GM23338 (cell line): Measurements from ENCODE around the gene ASB11. TPM values are rescaled to one million over a fixed set of nuclear protein-coding genes. Genes with fewer than 3 reads are reported as not detected.

Experiments used
- ATAC-seq: fragments of 200-7000 bp; cut with Tn5 transposase; 3 replicates; pipeline ENCODE4 v1.9.1; 2020
- DNase-seq: peaks from one replicate; pipeline ENCODE4 v3.0.0-alpha.2; 2015; ENCODE audit warnings: low spot score
- H2AFZ ChIP-seq: fragments of 200-600 bp; sonication (generic); 2 replicates; pipeline ENCODE4 v1.8.0; 2016; ENCODE audit warnings: antibody characterized with exemption, mild to moderate bottlenecking, moderate library complexity
- H3F3A ChIP-seq: fragments of 200-600 bp; sonication (generic); replicated peaks from 2 replicates; pipeline ENCODE4 v1.8.0; 2017; ENCODE audit warnings: antibody characterized with exemption, mixed run types, low read depth
- H3K27ac ChIP-seq: fragments of 200-600 bp; sonication (generic); 2 replicates; pipeline ENCODE4 v1.6.1; 2016; ENCODE audit warnings: low read depth
- H3K27me3 ChIP-seq: fragments of 200-600 bp; sonication (generic); 2 replicates; pipeline ENCODE4 v1.8.0; 2016; ENCODE audit warnings: mild to moderate bottlenecking, mixed run types, moderate library complexity; ENCODE audit not compliant: insufficient read depth
- H3K36me3 ChIP-seq: fragments of 200-600 bp; sonication (generic); 2 replicates; pipeline ENCODE4 v1.8.0; 2016; ENCODE audit warnings: mild to moderate bottlenecking; ENCODE audit not compliant: insufficient read depth
- H3K4me1 ChIP-seq: fragments of 200-600 bp; sonication (generic); 2 replicates; pipeline ENCODE4 v1.8.0; 2016; ENCODE audit warnings: mild to moderate bottlenecking, moderate library complexity; ENCODE audit not compliant: insufficient read depth
- H3K4me2 ChIP-seq: fragments of 200-600 bp; sonication (generic); 2 replicates; pipeline ENCODE4 v1.7.1; 2017; ENCODE audit warnings: mixed run types
- H3K4me3 ChIP-seq: fragments of 200-600 bp; sonication (generic); 2 replicates; pipeline ENCODE4 v1.6.1; 2016; ENCODE audit warnings: mixed run types
- H3K79me2 ChIP-seq: fragments of 200-600 bp; sonication (generic); replicated peaks from 2 replicates; pipeline ENCODE4 v1.8.0; 2017; ENCODE audit warnings: mild to moderate bottlenecking; ENCODE audit not compliant: insufficient read depth
- H3K9me2 ChIP-seq: fragments of 200-600 bp; sonication (generic); 2 replicates; pipeline ENCODE4 v1.8.0; 2017; ENCODE audit not compliant: insufficient read depth
- H4K20me1 ChIP-seq: fragments of 200-600 bp; sonication (generic); replicated peaks from 2 replicates; pipeline ENCODE4 v1.8.0; 2017; ENCODE audit warnings: mild to moderate bottlenecking; ENCODE audit not compliant: insufficient read depth
- H3K27ac Mint-ChIP-seq: 2 replicates; pipeline ENCODE4 v1.8.0; 2020; ENCODE audit warnings: inconsistent platforms, mild to moderate bottlenecking, moderate library complexity, mixed read lengths
- H3K27me3 Mint-ChIP-seq: 3 replicates; pipeline ENCODE4 v1.8.0; 2022; ENCODE audit warnings: low read depth, mild to moderate bottlenecking, moderate library complexity, mixed read lengths, inconsistent platforms; ENCODE audit not compliant: insufficient read depth, poor library complexity
- H3K36me3 Mint-ChIP-seq: 3 replicates; pipeline ENCODE4 v1.8.0; 2021; ENCODE audit warnings: low read depth, mild to moderate bottlenecking, inconsistent platforms, moderate library complexity, mixed read lengths
- H3K4me1 Mint-ChIP-seq: 3 replicates; pipeline ENCODE4 v1.8.0; 2020; ENCODE audit warnings: mild to moderate bottlenecking, inconsistent platforms, mixed read lengths
- H3K4me3 Mint-ChIP-seq: 3 replicates; pipeline ENCODE4 v1.8.0; 2021; ENCODE audit warnings: moderate library complexity, mild to moderate bottlenecking, inconsistent platforms, mixed read lengths
- H3K9me3 Mint-ChIP-seq: 3 replicates; pipeline ENCODE4 v1.8.0; 2020; ENCODE audit warnings: moderate library complexity, mild to moderate bottlenecking, inconsistent platforms, mixed read lengths
- CREB1 ChIP-seq: fragments of 250-450 bp; sonication (Bioruptor Pico); IDR thresholded peaks from 2 replicates; pipeline ENCODE4 v1.5.0; 2020; ENCODE audit warnings: low read depth, mild to moderate bottlenecking, moderate library complexity
- CTCF ChIP-seq, 2 experiments: fragments of 200-600 bp in 1 of 2; sonication (generic) in 1 of 2; conservative IDR thresholded peaks; 2 replicates each; pipeline versions ENCODE4 v1.5.1 to v1.6.1; 2016 to 2017; ENCODE audit warnings: antibody characterized with exemption in 2 of 2, low read depth in 2 of 2, mild to moderate bottlenecking in 2 of 2, moderate library complexity in 1 of 2
- ETS1 ChIP-seq: IDR thresholded peaks from 2 replicates; pipeline ENCODE4 v1.6.1; 2016; ENCODE audit warnings: antibody characterized with exemption
- EZH2phosphoT487 ChIP-seq: fragments of 200-600 bp; sonication (generic); IDR thresholded peaks from one replicate; pipeline ENCODE4 v1.8.1; 2018; ENCODE audit warnings: antibody characterized with exemption; ENCODE audit not compliant: unreplicated experiment
- JUNB ChIP-seq: IDR thresholded peaks from one replicate; pipeline ENCODE4 v1.6.1; 2016; ENCODE audit warnings: antibody characterized with exemption; ENCODE audit not compliant: unreplicated experiment
- NANOG ChIP-seq: IDR thresholded peaks from 2 replicates; pipeline ENCODE4 v1.6.1; 2016; ENCODE audit warnings: antibody characterized with exemption, borderline replicate concordance
- POLR2AphosphoS5 ChIP-seq: IDR thresholded peaks from 2 replicates; pipeline ENCODE4 v1.6.1; 2016; ENCODE audit warnings: antibody characterized with exemption, low read depth
- STAT1 ChIP-seq: IDR thresholded peaks from one replicate; pipeline ENCODE4 v1.6.1; 2016; ENCODE audit warnings: antibody characterized with exemption; ENCODE audit not compliant: unreplicated experiment
- ZNF114 ChIP-seq: fragments of 250-450 bp; sonication (Bioruptor Pico); IDR thresholded peaks from 2 replicates; pipeline ENCODE4 v1.5.0; 2020; ENCODE audit warnings: mild to moderate bottlenecking, moderate library complexity
- ZNF331 ChIP-seq: fragments of 250-450 bp; sonication (Bioruptor Pico); IDR thresholded peaks from 2 replicates; pipeline ENCODE4 v1.5.0; 2020; ENCODE audit warnings: low read depth, mild to moderate bottlenecking, moderate library complexity
- ZNF462 ChIP-seq: fragments of 250-450 bp; sonication (Bioruptor Pico); IDR thresholded peaks from 2 replicates; pipeline ENCODE4 v1.5.0; 2020; ENCODE audit warnings: mild to moderate bottlenecking, moderate library complexity
- polyA plus RNA-seq: library from polyadenylated mRNA; unstranded; fragments of >200 nt; fragmentation: Nextera tagmentation; extraction: Ambion mirVana; gene quantifications from 2 replicates; pipeline ENCODE4 v1.2.1, GENCODE V29; 2016
- total RNA-seq: library from RNA; depleted of rRNA; stranded (reverse); fragments of >200 nt; shearing (Covaris generic); gene quantifications from 2 replicates; pipeline ENCODE4 v1.2.3, GENCODE V29; 2014

ASB11 gene
- total and polyA plus RNA-seq, 2 experiments from 2014 or later, result not detected

GRCh38 chrX:15334561-15334960 is 19.1 kb upstream of the ASB11 start (continued):
- TF ChIP-seq ZNF462 (CRISPR knock-in tag), result no peak

GRCh38 chrX:15328821-15329220 is 13.4 kb upstream of the ASB11 start:
- Histone ChIP-seq H4K20me1 (no peaks in the 10 kb centered on the region), H3K79me2 (no peaks in the 10 kb centered on the region), H3F3A (no peaks in the 10 kb centered on the region), H3K27ac (no peak overlapping the region), H3K4me2 (no peak overlapping the region), H3K27me3 (no peaks in the 10 kb centered on the region), H3K36me3 (no peaks in the 10 kb centered on the region; the same call in 1 of the 2 replicates), H3K4me3 (no peak overlapping the region), H3K9me2 (no peaks in the 10 kb centered on the region), H2AFZ (no peak overlapping the region), H3K4me1 (no peaks in the 10 kb centered on the region)
- Mint-ChIP-seq H3K9me3 (no peaks in the 10 kb centered on the region), H3K4me1 (no peaks in the 10 kb centered on the region), H3K4me3 (no peak overlapping the region), H3K27ac (no peak overlapping the region), H3K36me3 (peaks cover 5% of the 10 kb centered on the region; the same call in 1 of the 3 replicates), H3K27me3 (no peaks in the 10 kb centered on the region)
- ATAC-seq (no peak), DNase-seq (no peak)
- TF ChIP-seq CREB1, result no peak
- no peak for TF ChIP-seq ZNF331 (CRISPR knock-in tag)
- TF ChIP-seq EZH2phosphoT487, result no peak
- no peak for TF ChIP-seq STAT1
- TF ChIP-seq CTCF (conservative IDR thresholded peaks at IDR 0.05; ENCODE audit: low read depth in 2 of 2), result no peak
- no peak for TF ChIP-seq JUNB
- no peak for TF ChIP-seq NANOG
- no peak for TF ChIP-seq ZNF114
- TF ChIP-seq POLR2AphosphoS5, result no peak
- no peak for TF ChIP-seq ETS1
